Caco-2 (cell line): Measurements from ENCODE around the gene KLHL40. TPM values are rescaled to one million over a fixed set of nuclear protein-coding genes. Genes with fewer than 3 reads are reported as not detected.

Experiments used
- BruUV-seq: library from RNA; stranded (reverse); fragments of 400-500 nt; replicated peaks from 2 replicates; lab custom pipeline; 2021; lab: Mats Ljungman, UMichigan
- CTCF ChIA-PET: fragments of 300-600 bp; sonication (Branson Sonifier 250); formaldehyde crosslinking; loops from one replicate; lab custom pipeline; 2022; ENCODE audit warnings: antibody characterized with exemption; lab: Charles Lee
- POLR2A ChIA-PET: fragments of 300-600 bp; sonication (Branson Sonifier 250); formaldehyde crosslinking; loops from one replicate; lab custom pipeline; 2022; ENCODE audit warnings: antibody characterized with exemption; lab: Charles Lee
- DNase-seq, 2 experiments: peaks; one replicate each; pipeline versions ENCODE4 v3.0.0 to v3.0.0-alpha.2; 2020 to 2022
- H3K27me3 ChIP-seq: replicated peaks from 2 replicates; pipeline ENCODE4 v1.6.0; 2011; ENCODE audit warnings: low read length; ENCODE audit not compliant: control insufficient read depth, insufficient read depth
- H3K36me3 ChIP-seq: 2 replicates; pipeline ENCODE4 v1.5.1; 2011; ENCODE audit warnings: low read length; ENCODE audit not compliant: control insufficient read depth, insufficient read depth
- H3K4me1 ChIP-seq: fragments of 250-450 bp; sonication (Bioruptor Pico); 2 replicates; pipeline ENCODE4 v1.5.1; 2020; ENCODE audit warnings: mild to moderate bottlenecking
- H3K4me3 ChIP-seq: 2 replicates; pipeline ENCODE4 v1.5.1; 2011; ENCODE audit warnings: low read depth, mild to moderate bottlenecking, control low read depth, low read length
- H3K9me3 ChIP-seq: fragments of 250-450 bp; sonication (Bioruptor Pico); 2 replicates; pipeline ENCODE4 v1.5.1; 2020; ENCODE audit warnings: mild to moderate bottlenecking, moderate library complexity
- H3K27ac Mint-ChIP-seq: one replicate; pipeline ENCODE4 v1.8.0; 2022; ENCODE audit warnings: mixed read lengths; ENCODE audit not compliant: unreplicated experiment
- H3K27me3 Mint-ChIP-seq: one replicate; pipeline ENCODE4 v1.8.0; 2022; ENCODE audit warnings: mixed read lengths; ENCODE audit not compliant: insufficient read depth, unreplicated experiment
- H3K36me3 Mint-ChIP-seq: one replicate; pipeline ENCODE4 v1.8.0; 2022; ENCODE audit warnings: mild to moderate bottlenecking, mixed read lengths; ENCODE audit not compliant: insufficient read depth, unreplicated experiment
- H3K4me1 Mint-ChIP-seq: one replicate; pipeline ENCODE4 v1.8.0; 2022; ENCODE audit warnings: low read depth, mixed read lengths; ENCODE audit not compliant: unreplicated experiment
- H3K4me3 Mint-ChIP-seq: one replicate; pipeline ENCODE4 v1.8.0; 2022; ENCODE audit warnings: mild to moderate bottlenecking, moderate library complexity, mixed read lengths; ENCODE audit not compliant: unreplicated experiment
- H3K9me3 Mint-ChIP-seq: one replicate; pipeline ENCODE4 v1.8.0; 2022; ENCODE audit warnings: mixed read lengths; ENCODE audit not compliant: unreplicated experiment
- intact Hi-C: fragments of 100-400 bp; cut with micrococcal nuclease; formaldehyde crosslinking; loops from one replicate; pipeline ENCODE4 v1.10.0; 2022; ENCODE audit not compliant: unreplicated experiment
- total RNA-seq: library from RNA; stranded (reverse); gene quantifications from 2 replicates; pipeline ENCODE4 v1.2.3, GENCODE V29; 2022
- TF ChIP-seq, protein P1 (sequence below), 2 experiments: fragments of 200-600 bp in 1 of 2; IDR thresholded peaks; 1 replicate in 1 of 2; 2 replicates in 1 of 2; pipeline versions ENCODE4 v1.5.1 to v1.8.0; 2011 to 2022; ENCODE audit warnings: antibody characterized with exemption in 1 of 2, control low read depth in 1 of 2, inconsistent platforms in 1 of 2, low read depth in 1 of 2, low read length in 1 of 2, mild to moderate bottlenecking in 1 of 2, moderate library complexity in 1 of 2; ENCODE audit not compliant: insufficient read depth in 1 of 2, severe bottlenecking in 1 of 2, unreplicated experiment in 1 of 2

The KLHL40 gene
- total RNA-seq, 1 experiment from 2014 or later = not detected

DNA sequence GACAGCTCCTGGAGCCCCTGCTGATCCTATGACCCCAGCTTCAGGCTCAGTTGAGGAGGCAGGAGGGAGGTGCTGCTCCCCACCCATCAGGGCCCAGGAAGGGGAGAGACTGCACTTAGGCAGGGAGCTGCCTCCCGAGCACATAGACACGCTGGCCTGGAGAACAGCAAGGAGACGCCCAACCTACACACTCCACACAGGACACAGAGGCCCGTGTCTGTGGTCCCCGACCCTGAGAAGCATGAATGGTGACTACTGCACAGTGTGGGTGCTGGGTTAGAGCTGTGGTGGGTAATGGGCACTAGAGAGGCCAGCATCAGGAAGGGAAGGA is 18.3 kb downstream of the KLHL40 start:
- BruUV-seq = no TSS peak
- CTCF ChIA-PET = interaction anchor here (1.0 kb wide), 1 partner anchor 9 kb away, joined by 3 read pairs; no protein-coding TSS in a partner anchor
- TF ChIP-seq, protein P1, sequence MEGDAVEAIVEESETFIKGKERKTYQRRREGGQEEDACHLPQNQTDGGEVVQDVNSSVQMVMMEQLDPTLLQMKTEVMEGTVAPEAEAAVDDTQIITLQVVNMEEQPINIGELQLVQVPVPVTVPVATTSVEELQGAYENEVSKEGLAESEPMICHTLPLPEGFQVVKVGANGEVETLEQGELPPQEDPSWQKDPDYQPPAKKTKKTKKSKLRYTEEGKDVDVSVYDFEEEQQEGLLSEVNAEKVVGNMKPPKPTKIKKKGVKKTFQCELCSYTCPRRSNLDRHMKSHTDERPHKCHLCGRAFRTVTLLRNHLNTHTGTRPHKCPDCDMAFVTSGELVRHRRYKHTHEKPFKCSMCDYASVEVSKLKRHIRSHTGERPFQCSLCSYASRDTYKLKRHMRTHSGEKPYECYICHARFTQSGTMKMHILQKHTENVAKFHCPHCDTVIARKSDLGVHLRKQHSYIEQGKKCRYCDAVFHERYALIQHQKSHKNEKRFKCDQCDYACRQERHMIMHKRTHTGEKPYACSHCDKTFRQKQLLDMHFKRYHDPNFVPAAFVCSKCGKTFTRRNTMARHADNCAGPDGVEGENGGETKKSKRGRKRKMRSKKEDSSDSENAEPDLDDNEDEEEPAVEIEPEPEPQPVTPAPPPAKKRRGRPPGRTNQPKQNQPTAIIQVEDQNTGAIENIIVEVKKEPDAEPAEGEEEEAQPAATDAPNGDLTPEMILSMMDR (IDR thresholded peaks at IDR 0.05; ENCODE audit: insufficient read depth in 1 of 2, low read depth in 1 of 2, low read length in 1 of 2, severe bottlenecking in 1 of 2, unreplicated experiment in 1 of 2) = no peak
- Mint-ChIP-seq H3K27me3 (peaks cover 5% of the 10 kb centered on the region), H3K9me3 (no peaks in the 10 kb centered on the region), H3K4me3 (no peak overlapping the region), H3K27ac (no peak overlapping the region), H3K4me1 (no peaks in the 10 kb centered on the region), H3K36me3 (no peaks in the 10 kb centered on the region)
- Histone ChIP-seq H3K27me3 (no peaks in the 10 kb centered on the region), H3K4me3 (no peak overlapping the region), H3K9me3 (no peaks in the 10 kb centered on the region), H3K4me1 (no peaks in the 10 kb centered on the region), H3K36me3 (no peaks in the 10 kb centered on the region)
- intact Hi-C loops = no loop called here
- POLR2A ChIA-PET = no interaction called here
- no peak for DNase-seq

DNA sequence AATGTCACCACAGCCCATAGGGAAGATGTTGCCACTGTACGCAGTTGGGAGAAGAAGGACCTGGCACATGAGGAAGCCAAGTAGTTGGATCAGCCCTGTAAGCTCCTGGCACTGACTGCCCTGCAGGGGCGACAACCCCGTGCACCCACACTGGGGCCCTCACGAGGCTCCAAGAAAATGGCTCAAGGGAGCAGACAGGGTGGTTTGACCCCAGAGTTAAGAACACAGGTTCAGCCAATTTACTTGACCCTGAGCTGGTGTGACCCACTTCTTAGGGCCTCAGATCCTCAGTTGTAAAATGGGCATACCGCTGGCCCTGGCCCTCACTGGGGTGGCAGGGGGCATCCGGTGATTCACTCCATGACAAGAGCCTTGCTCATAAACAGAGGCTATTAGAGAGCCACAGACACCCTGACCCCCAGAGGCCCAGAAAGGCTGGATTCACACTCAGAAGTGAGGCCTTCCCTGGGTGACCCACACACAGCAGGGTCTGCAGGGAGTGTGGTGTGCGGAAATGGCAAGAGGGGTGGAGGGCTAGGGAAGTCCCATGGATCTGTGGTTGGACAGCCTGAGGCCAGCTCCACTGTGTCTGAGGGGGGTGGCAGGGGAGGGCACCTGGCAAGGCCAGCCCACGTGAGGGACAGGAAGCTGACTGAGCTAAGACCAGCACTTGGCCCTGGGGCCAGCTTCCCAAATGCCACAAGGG is 19.0 kb downstream of the KLHL40 start:
- no TSS peak for BruUV-seq

DNA sequence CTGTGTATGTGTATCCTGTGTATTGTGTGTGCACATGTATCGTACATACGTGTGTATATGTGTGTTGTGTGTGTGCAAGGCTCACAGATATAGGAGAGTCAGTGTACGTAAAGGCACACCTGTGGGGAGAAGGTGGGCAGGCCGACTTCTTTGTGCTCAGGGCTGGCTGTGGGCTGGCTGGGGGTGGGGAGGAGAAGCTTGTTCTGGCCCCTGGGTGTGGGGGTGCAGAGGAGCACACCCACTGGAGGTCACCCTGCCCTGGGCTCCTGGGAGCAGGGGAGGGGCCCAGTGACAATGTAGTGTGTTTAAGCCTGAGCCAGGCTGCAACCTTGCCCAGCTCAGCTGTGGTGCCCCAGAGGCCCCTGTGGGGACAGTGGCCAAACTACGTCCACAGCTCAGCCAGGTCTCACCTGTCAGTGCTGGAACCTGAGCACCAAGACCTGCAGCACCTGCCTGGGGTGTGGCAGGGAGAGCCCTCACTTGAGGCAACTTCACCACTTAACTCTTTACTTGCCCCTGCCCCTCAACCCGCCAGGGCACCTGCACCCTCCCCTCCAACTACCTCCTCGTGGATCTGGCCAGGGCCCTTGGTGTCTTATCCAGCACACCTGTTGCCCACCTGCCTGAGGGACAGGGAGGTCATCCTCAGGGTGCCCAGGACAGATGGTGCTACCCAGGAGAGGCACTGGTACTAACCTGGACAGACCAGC is 19.9 kb downstream of the KLHL40 start:
- Mint-ChIP-seq H3K4me1 (no peaks in the 10 kb centered on the region), H3K9me3 (no peaks in the 10 kb centered on the region), H3K27ac (no peak overlapping the region), H3K27me3 (peaks cover 5% of the 10 kb centered on the region), H3K4me3 (no peak overlapping the region), H3K36me3 (no peaks in the 10 kb centered on the region)
- no peaks in the 10 kb centered on the region for H3K9me3 ChIP-seq
- H3K4me1 ChIP-seq = no peaks in the 10 kb centered on the region
- ChIA-PET CTCF (no interaction called here), POLR2A (no interaction called here)
- H3K4me3 ChIP-seq = no peak overlapping the region
- no TSS peak for BruUV-seq
- H3K27me3 ChIP-seq = no peaks in the 10 kb centered on the region
- intact Hi-C loops = no loop called here
- H3K36me3 ChIP-seq = no peaks in the 10 kb centered on the region
- DNase-seq = no peak
- TF ChIP-seq, protein P1 (IDR thresholded peaks at IDR 0.05; ENCODE audit: insufficient read depth in 1 of 2, low read depth in 1 of 2, low read length in 1 of 2, severe bottlenecking in 1 of 2, unreplicated experiment in 1 of 2) = no peak

More for the DNA sequence above, 19.0 kb downstream of the KLHL40 start:
- Histone ChIP-seq H3K27me3 (no peaks in the 10 kb centered on the region), H3K9me3 (no peaks in the 10 kb centered on the region), H3K4me1 (no peaks in the 10 kb centered on the region), H3K4me3 (no peak overlapping the region), H3K36me3 (no peaks in the 10 kb centered on the region)
- peaks cover 5% of the 10 kb centered on the region for H3K27me3 Mint-ChIP-seq
- DNase-seq = no peak
- TF ChIP-seq, protein P1 (IDR thresholded peaks at IDR 0.05; ENCODE audit: insufficient read depth in 1 of 2, low read depth in 1 of 2, low read length in 1 of 2, severe bottlenecking in 1 of 2, unreplicated experiment in 1 of 2) = no peak
- no peaks in the 10 kb centered on the region for H3K4me1 Mint-ChIP-seq
- H3K4me3 Mint-ChIP-seq = no peak overlapping the region
- H3K27ac Mint-ChIP-seq = no peak overlapping the region
- no peaks in the 10 kb centered on the region for H3K36me3 Mint-ChIP-seq
- POLR2A ChIA-PET = no interaction called here
- CTCF ChIA-PET = interaction anchor here (1.0 kb wide), 1 partner anchor 8 kb away, joined by 3 read pairs; no protein-coding TSS in a partner anchor
- no peaks in the 10 kb centered on the region for H3K9me3 Mint-ChIP-seq
- intact Hi-C loops = no loop called here
